HCT116 (cell line): ENCODE measurements around the gene SLC25A48.

Source experiments
- ATF3 ChIP-seq: IDR thresholded peaks from 2 replicates; pipeline ENCODE4 v1.6.1; 2012
- CTCF ChIP-seq, 3 experiments: fragments of 200-600 bp in 1 of 3; sonication (generic) in 1 of 3; IDR thresholded peaks in 2 of 3; conservative IDR thresholded peaks in 1 of 3; 2 replicates each; pipeline ENCODE4 v1.5.1; 2012 to 2017; ENCODE audit warnings: low read depth in 2 of 3, low read length in 2 of 3, antibody characterized with exemption in 1 of 3, borderline replicate concordance in 1 of 3, control low read depth in 1 of 3, mild to moderate bottlenecking in 1 of 3, mixed read lengths in 1 of 3, mixed run types in 1 of 3, moderate library complexity in 1 of 3; ENCODE audit not compliant: insufficient read depth in 1 of 3
- EZH2 ChIP-seq: fragments of 200-600 bp; sonication (generic); IDR thresholded peaks from 2 replicates; pipeline ENCODE4 v1.6.1; 2017; ENCODE audit warnings: antibody characterized with exemption, mixed run types
- EZH2phosphoT487 ChIP-seq: fragments of 200-600 bp; IDR thresholded peaks from 2 replicates; pipeline ENCODE4 v1.6.1; 2018; ENCODE audit warnings: antibody characterized with exemption, borderline replicate concordance
- JUND ChIP-seq: IDR thresholded peaks from 2 replicates; pipeline ENCODE4 v1.6.1; 2012
- POLR2A ChIP-seq: IDR thresholded peaks from 2 replicates; pipeline ENCODE4 v1.7.0; 2011; ENCODE audit warnings: borderline replicate concordance; ENCODE audit not compliant: insufficient read depth, insufficient read length; ENCODE audit errors: extremely low read depth
- POLR2AphosphoS5 ChIP-seq: IDR thresholded peaks from 2 replicates; pipeline ENCODE4 v1.6.1; 2011; ENCODE audit warnings: mild to moderate bottlenecking, low read depth, low read length, moderate library complexity
- RAD21 ChIP-seq: IDR thresholded peaks from 2 replicates; pipeline ENCODE4 v1.6.1; 2012; ENCODE audit warnings: low read depth, mild to moderate bottlenecking
- REST ChIP-seq: IDR thresholded peaks from 2 replicates; pipeline ENCODE4 v1.6.1; 2012; ENCODE audit warnings: low read depth
- TCF7L2 ChIP-seq: IDR thresholded peaks from 2 replicates; pipeline ENCODE4 v1.7.0; 2011; ENCODE audit warnings: borderline replicate concordance, inconsistent platforms; ENCODE audit not compliant: insufficient read depth, insufficient read length; ENCODE audit errors: extremely low read depth
- YY1 ChIP-seq: IDR thresholded peaks from 2 replicates; pipeline ENCODE4 v1.6.1; 2011; ENCODE audit warnings: low read length, low read depth, moderate library complexity, mild to moderate bottlenecking; ENCODE audit not compliant: insufficient replicate concordance; ENCODE audit errors: extremely low read depth
- ZBTB33 ChIP-seq: IDR thresholded peaks from 2 replicates; pipeline ENCODE4 v1.6.1; 2011; ENCODE audit warnings: mild to moderate bottlenecking, low read length, moderate library complexity; ENCODE audit not compliant: insufficient replicate concordance; ENCODE audit errors: extremely low read depth
- ZFX ChIP-seq: fragments of 450-650 bp; IDR thresholded peaks from 2 replicates; pipeline ENCODE4 v1.6.1; 2017
- ZNF274 ChIP-seq: fragments of 200-500 bp; sonication (Bioruptor generic); IDR thresholded peaks from 2 replicates; pipeline ENCODE4 v1.6.1; 2014; ENCODE audit warnings: mild to moderate bottlenecking, low read depth, low read length, inconsistent platforms

- TF ChIP-seq REST (no peak), CTCF (IDR thresholded peaks at IDR 0.05 in 2 of 3, conservative IDR thresholded peaks at IDR 0.05 in 1 of 3; ENCODE audit: borderline replicate concordance in 1 of 3, insufficient read depth in 1 of 3, low read depth in 2 of 3, low read length in 2 of 3) (no peak), POLR2A (no peak), ZNF274 (no peak), EZH2 (no peak), ZFX (no peak), POLR2AphosphoS5 (no peak), EZH2phosphoT487 (no peak), JUND (no peak), ZBTB33 (no peak), RAD21 (no peak), TCF7L2 (no peak), ATF3 (no peak), YY1 (no peak)
Observed at GRCh38 chr5:135875567-135875966, 41.1 kb downstream of the SLC25A48 start.
